ENCODE measurements around the gene KDM3A. TPM values are rescaled to one million over a fixed set of nuclear protein-coding genes. Genes with fewer than 3 reads are reported as not detected.

KDM3A gene
- total and polyA plus RNA-seq, 9 of the 15 experiments (the other 6 are each of a cell fraction or from before 2014, with no cell fraction given) = 7.5 to 95.4 (median 24.8) TPM

- Histone ChIP-seq H3K9me3 (replicated peaks; ENCODE audit: control insufficient read depth, insufficient read depth, low read depth, low read length) (peaks cover 5% of the 10 kb centered on the region; the same call in 1 of the 2 replicates), H3K9me1 (ENCODE audit: control insufficient read depth, insufficient read depth, low read length) (no peaks in the 10 kb centered on the region), H3K36me3 (ENCODE audit: control insufficient read depth, insufficient read depth, low read length) (no peaks in the 10 kb centered on the region), H3K4me3 (no peak overlapping the region), H4K20me1 (replicated peaks; ENCODE audit: control insufficient read depth, insufficient read depth, low read length) (no peaks in the 10 kb centered on the region), H3K27me3 (ENCODE audit: control insufficient read depth in 2 of 2, insufficient read depth in 2 of 2, low read length in 2 of 2) (no peaks in the 10 kb centered on the region), H3K27ac (ENCODE audit: extremely low read depth, low read depth, low read length) (no peak overlapping the region), H3K79me2 (ENCODE audit: control insufficient read depth, insufficient read depth, low read length) (no peaks in the 10 kb centered on the region), H3K4me2 (ENCODE audit: insufficient read depth, low read length) (no peak overlapping the region), H2AFZ (ENCODE audit: low read depth, low read length) (no peak overlapping the region), H3K4me1 (replicated peaks in 1 of 2; ENCODE audit: control insufficient read depth in 2 of 2, insufficient read depth in 2 of 2, low read length in 2 of 2) (no peaks in the 10 kb centered on the region), H3K9ac (ENCODE audit: insufficient read depth in 1 of 2, low read depth in 2 of 2, low read length in 2 of 2) (no peak overlapping the region)
- ATAC-seq (no peak), FAIRE-seq (no peak), DNase-seq (ENCODE audit: extremely low read depth in 1 of 4, low spot score in 3 of 4) (no peak)
- BruUV-seq (replicated peaks) = no TSS peak
- intact Hi-C loops (cut with micrococcal nuclease) (no loop called here), in situ Hi-C loops (cut with MboI) (no loop called here)
- CTCF ChIA-PET (ENCODE audit: low intra/inter-chr PET ratio) = no interaction called here
- POLR2A ChIA-PET = no interaction called here
- TF ChIP-seq KLF16 (IDR thresholded peaks at IDR 0.05) (no peak), MAFG (tag; conservative IDR thresholded peaks at IDR 0.05) (peak; percentile 61), RCOR1 (IDR thresholded peaks at IDR 0.05; ENCODE audit: borderline replicate concordance in 1 of 2, low read depth in 2 of 2, low read length in 2 of 2) (no peak), ZNF165 (CRISPR knock-in tag; IDR thresholded peaks at IDR 0.05; ENCODE audit: borderline replicate concordance) (no peak), ZNF263 (CRISPR knock-in tag; IDR thresholded peaks at IDR 0.05; ENCODE audit: borderline replicate concordance) (no peak), PCBP2 (IDR thresholded peaks at IDR 0.05; ENCODE audit: low read depth, low read length, poor library complexity, severe bottlenecking) (no peak), KDM5B (IDR thresholded peaks at IDR 0.05; ENCODE audit: insufficient replicate concordance, low read depth, low read length) (no peak), EP300 (IDR thresholded peaks at IDR 0.05; ENCODE audit: low read length) (no peak), XRCC4 (IDR thresholded peaks at IDR 0.05; ENCODE audit: extremely low read depth, insufficient read depth, insufficient read length) (no peak), OTX1 (CRISPR knock-in tag; IDR thresholded peaks at IDR 0.05) (no peak), C11orf30 (IDR thresholded peaks at IDR 0.05; ENCODE audit: low read depth) (peak; percentile 83), RAD51 (IDR thresholded peaks at IDR 0.05; ENCODE audit: borderline replicate concordance, low read depth) (no peak), MAFF (IDR thresholded peaks at IDR 0.05; ENCODE audit: low read length) (peak; percentile 77; the same call in 1 of the 2 replicates), ZC3H8 (IDR thresholded peaks at IDR 0.05) (no peak), DDX20 (tag; IDR thresholded peaks at IDR 0.05; ENCODE audit: low read depth) (no peak), MAFK (IDR thresholded peaks at IDR 0.05; ENCODE audit: low read length) (peak; percentile 83), ZNF316 (IDR thresholded peaks at IDR 0.05) (peak; percentile 90), MAX (CRISPR knock-in tag; IDR thresholded peaks at IDR 0.05) (no peak), ATF7 (IDR thresholded peaks at IDR 0.05) (no peak), ADNP (tag; IDR thresholded peaks at IDR 0.05) (no peak), SP2 (IDR thresholded peaks at IDR 0.05; ENCODE audit: extremely low read depth, low read depth, low read length, poor library complexity, severe bottlenecking) (no peak), ZNF830 (CRISPR knock-in tag; IDR thresholded peaks at IDR 0.05) (no peak), SMARCE1 (IDR thresholded peaks at IDR 0.05) (no peak)
- TF ChIP-seq, protein P1, sequence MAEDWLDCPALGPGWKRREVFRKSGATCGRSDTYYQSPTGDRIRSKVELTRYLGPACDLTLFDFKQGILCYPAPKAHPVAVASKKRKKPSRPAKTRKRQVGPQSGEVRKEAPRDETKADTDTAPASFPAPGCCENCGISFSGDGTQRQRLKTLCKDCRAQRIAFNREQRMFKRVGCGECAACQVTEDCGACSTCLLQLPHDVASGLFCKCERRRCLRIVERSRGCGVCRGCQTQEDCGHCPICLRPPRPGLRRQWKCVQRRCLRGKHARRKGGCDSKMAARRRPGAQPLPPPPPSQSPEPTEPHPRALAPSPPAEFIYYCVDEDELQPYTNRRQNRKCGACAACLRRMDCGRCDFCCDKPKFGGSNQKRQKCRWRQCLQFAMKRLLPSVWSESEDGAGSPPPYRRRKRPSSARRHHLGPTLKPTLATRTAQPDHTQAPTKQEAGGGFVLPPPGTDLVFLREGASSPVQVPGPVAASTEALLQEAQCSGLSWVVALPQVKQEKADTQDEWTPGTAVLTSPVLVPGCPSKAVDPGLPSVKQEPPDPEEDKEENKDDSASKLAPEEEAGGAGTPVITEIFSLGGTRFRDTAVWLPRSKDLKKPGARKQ (CRISPR knock-in tag; IDR thresholded peaks at IDR 0.05) = no peak
- TF ChIP-seq, protein P2, sequence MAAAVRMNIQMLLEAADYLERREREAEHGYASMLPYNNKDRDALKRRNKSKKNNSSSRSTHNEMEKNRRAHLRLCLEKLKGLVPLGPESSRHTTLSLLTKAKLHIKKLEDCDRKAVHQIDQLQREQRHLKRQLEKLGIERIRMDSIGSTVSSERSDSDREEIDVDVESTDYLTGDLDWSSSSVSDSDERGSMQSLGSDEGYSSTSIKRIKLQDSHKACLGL (CRISPR knock-in tag; IDR thresholded peaks at IDR 0.05; ENCODE audit: borderline replicate concordance, poor library complexity, severe bottlenecking) = no peak
These were observed 6.9 kb upstream of the KDM3A start for GRCh38 chr2:86434290-86434689.
